Measurements from ENCODE around the gene ANTXR2. TPM values are rescaled to one million over a fixed set of nuclear protein-coding genes. Genes with fewer than 3 reads are reported as not detected.

ANTXR2 gene
- total and polyA plus RNA-seq, 2 of the 8 experiments (the other 6 are each of a cell fraction or from before 2014, with no cell fraction given), result 1.1 to 7.5 TPM

- peak; percentile 22 for TF ChIP-seq ASH2L (IDR thresholded peaks at IDR 0.05; ENCODE audit: low read length)
- 0 out of 2 replicates have a peak, but pooled peaks have one; percentile 1 for TF ChIP-seq RBBP5 (IDR thresholded peaks at IDR 0.05; ENCODE audit: borderline replicate concordance, low read depth, low read length)
- TF ChIP-seq CEBPB (IDR thresholded peaks at IDR 0.05; ENCODE audit: low read depth, low read length), result no peak
- TF ChIP-seq HDAC6 (IDR thresholded peaks at IDR 0.05; ENCODE audit: low read depth, low read length), result no peak
- TF ChIP-seq CHD7 (IDR thresholded peaks at IDR 0.05; ENCODE audit: insufficient replicate concordance, low read length), result no peak
- TF ChIP-seq MAX (IDR thresholded peaks at IDR 0.05), result no peak
- TF ChIP-seq E2F6 (IDR thresholded peaks at IDR 0.05), result no peak
- TF ChIP-seq KDM1A (IDR thresholded peaks at IDR 0.05; ENCODE audit: borderline replicate concordance, low read length), result no peak
- no peak for TF ChIP-seq JUND (IDR thresholded peaks at IDR 0.05; ENCODE audit: low read length)
- TF ChIP-seq SP4 (IDR thresholded peaks at IDR 0.05; ENCODE audit: low read length), result no peak
- peak; percentile 73 for TF ChIP-seq EGR1 (IDR thresholded peaks at IDR 0.05; ENCODE audit: borderline replicate concordance, low read depth, low read length)
Measured at GRCh38 chr4:80072228-80072743, 743 bp downstream of the ANTXR2 start (continued).

Measured in H1 (cell line).